Omental fat pad (tissue), 4 donors: ENCODE measurements around the gene JAZF1. TPM values are rescaled to one million over a fixed set of nuclear protein-coding genes. Genes with fewer than 3 reads are reported as not detected.

Source experiments
- ATAC-seq: fragments of 150-250 bp; one replicate; pipeline ENCODE4 v1.9.1; 2016; ENCODE audit warnings: mild to moderate bottlenecking, moderate library complexity; ENCODE audit not compliant: low FRiP score
- DNase-seq: peaks from one replicate; pipeline ENCODE4 v3.0.0-alpha.2; 2019; ENCODE audit warnings: low spot score
- CTCF ChIP-seq, 3 donors: fragments of 450-650 bp; IDR thresholded peaks; one replicate each; pipeline ENCODE4 v1.5.1; 2016 to 2017; ENCODE audit warnings: antibody characterized with exemption in 3 of 3, mild to moderate bottlenecking in 3 of 3, moderate library complexity in 2 of 3
- total RNA-seq, 4 donors: library from RNA; depleted of rRNA; stranded (reverse); fragments of >200 nt; gene quantifications; one replicate each; pipeline ENCODE4 v1.1.0, GENCODE V29; 2016

The JAZF1 gene
- total RNA-seq, 4 donors from 2014 or later = 12.1 to 15.3 (median 12.8) TPM

GRCh38 chr7:28081016-28081415 is 99.6 kb downstream of the JAZF1 start:
- no peak for ATAC-seq
- TF ChIP-seq CTCF (IDR thresholded peaks at IDR 0.05) = no peak
- DNase-seq = no peak

GRCh38 chr7:28078036-28078901 is 102.3 kb downstream of the JAZF1 start:
- peak; percentile 52 for ATAC-seq
- no peak for DNase-seq

GRCh38 chr7:28077616-28078015 is 103.0 kb downstream of the JAZF1 start:
- ATAC-seq (no peak), DNase-seq (no peak)
- no peak for TF ChIP-seq CTCF (IDR thresholded peaks at IDR 0.05)

More at GRCh38 chr7:28078036-28078901, 102.3 kb downstream of the JAZF1 start:
- peak in 1 of 3 donors; percentile 51 for TF ChIP-seq CTCF (IDR thresholded peaks at IDR 0.05)

GRCh38 chr7:28076423-28077200 is 104.0 kb downstream of the JAZF1 start:
- DNase-seq (no peak), ATAC-seq (no peak)
- TF ChIP-seq CTCF (IDR thresholded peaks at IDR 0.05) = no peak

- DNase-seq (no peak), ATAC-seq (no peak)
- TF ChIP-seq CTCF (IDR thresholded peaks at IDR 0.05) = no peak
These were observed 104.8 kb downstream of the JAZF1 start for GRCh38 chr7:28075674-28076358.

- TF ChIP-seq CTCF (IDR thresholded peaks at IDR 0.05) = no peak
- no peak for DNase-seq
- ATAC-seq = no peak
These were observed 107.6 kb downstream of the JAZF1 start for GRCh38 chr7:28072876-28073514.
